HG03378 (cell line): ENCODE measurements around the gene CASKIN2.
"Not testable (repeated sequence)": the region's sequence is repeated elsewhere in the genome, so short reads cannot be mapped to it uniquely, and the experiment has no call there.

Experiments
- ATAC-seq: cut with Tn5 transposase; IDR thresholded peaks from one replicate; pipeline ENCODE4 v1.9.1; 2021; ENCODE audit warnings: mild to moderate bottlenecking, moderate library complexity; ENCODE audit not compliant: unreplicated experiment

CASKIN2 gene

DNA sequence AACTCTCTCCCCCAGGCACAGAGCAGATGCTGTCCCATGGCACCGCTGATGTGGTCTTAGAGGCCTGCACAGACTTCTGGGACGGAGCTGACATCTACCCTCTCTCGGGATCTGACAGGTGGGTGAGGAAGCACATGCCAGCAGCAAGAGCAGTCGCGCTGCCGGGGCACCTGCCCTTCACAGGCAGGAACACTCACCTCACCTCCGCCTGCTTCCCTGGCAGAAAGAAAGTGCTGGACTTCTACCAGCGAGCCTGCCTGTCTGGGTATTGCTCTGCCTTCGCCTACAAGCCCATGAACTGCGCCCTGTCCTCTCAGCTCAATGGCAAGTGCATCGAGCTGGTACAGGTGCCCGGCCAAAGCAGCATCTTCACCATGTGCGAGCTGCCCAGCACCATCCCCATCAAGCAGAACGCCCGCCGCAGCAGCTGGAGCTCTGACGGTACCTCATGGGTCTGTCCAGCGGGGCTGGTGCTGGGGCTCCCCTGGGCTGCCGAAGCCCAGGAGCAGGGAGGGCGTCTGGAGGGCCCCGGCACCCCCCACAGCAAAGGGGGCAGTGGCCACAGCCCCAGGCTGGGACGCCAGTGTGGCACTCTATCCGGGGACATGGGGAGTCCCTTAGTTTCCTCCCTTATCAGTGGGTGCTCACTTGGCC, 21.7 kb downstream of the CASKIN2 start:
- no peak for ATAC-seq

DNA sequence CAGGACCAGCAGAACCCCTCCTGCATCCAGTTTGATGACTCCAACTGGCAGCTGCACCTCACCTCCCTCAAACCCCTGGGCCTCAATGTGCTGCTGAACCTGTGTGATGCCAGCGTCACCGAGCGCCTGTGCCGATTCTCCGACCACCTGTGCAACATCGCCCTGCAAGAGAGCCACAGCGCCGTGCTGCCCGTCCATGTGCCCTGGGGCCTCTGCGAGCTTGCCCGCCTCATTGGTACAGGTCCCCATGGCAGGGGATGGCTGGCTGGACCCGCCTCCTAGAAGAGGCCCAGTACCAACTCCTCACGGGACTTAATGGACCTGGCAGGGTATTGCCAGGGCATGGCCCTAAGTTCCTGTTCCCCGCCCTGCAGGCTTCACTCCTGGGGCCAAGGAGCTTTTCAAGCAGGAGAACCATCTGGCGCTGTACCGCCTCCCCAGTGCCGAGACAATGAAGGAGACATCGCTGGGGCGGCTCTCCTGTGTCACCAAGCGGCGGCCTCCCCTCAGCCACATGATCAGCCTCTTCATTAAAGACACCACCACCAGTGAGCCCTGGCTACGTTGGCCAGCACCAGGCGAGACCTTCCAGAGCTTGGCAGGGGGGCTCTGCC, 22.7 kb downstream of the CASKIN2 start:
- ATAC-seq = no peak

DNA sequence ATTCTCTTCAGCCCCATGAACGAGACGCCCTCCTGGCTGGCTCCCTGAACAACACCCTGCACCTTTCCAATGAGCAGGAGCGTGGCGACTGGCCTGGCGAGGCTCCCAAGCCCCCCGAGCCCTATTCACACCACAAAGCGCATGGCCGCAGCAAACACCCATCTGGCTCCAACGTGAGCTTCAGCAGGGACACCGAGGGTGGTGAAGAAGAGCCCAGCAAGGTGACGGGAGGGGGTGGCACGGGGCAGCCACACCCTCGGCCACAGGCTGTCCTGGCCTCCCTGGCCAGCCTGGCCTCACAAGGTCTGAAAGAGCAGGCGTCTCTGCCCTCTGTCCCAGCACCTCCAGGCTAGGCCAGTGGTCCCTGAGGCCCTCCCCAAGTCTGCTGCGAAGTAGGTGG, 23.7 kb downstream of the CASKIN2 start:
- no peak for ATAC-seq

DNA sequence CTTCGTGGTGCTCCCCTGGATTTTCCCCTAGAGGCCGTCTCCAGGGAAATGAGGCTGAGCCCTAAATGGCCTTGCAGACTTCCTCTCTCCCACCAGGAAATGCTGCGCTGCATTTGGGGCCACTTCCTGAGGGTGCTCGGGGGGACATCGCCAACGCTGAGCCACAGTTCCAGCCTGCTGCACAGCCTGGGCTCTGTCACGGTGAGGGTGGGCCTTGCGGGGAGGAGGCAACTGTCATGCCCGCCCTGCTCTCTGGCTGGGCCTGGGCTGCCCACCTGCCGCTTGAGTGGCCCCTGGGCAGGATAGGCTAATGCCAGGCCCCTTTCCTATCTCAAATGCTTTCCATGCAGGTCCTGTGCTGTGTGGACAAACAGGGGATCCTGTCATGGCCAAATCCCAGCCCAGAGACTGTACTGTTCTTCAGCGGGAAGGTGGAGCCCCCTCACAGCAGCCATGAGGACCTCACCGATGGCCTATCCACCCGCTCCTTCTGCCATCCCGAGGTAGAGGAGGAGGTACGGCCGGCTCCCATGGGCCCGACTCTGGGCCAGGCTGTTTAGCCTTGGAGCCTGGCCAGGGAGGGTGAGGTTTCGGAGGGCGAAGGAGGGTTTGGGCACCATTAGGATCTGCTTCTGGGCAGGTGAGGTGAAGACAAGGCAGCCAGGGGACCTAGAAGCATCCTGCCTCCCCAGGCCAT, 24.2 kb downstream of the CASKIN2 start:
- no peak for ATAC-seq

DNA sequence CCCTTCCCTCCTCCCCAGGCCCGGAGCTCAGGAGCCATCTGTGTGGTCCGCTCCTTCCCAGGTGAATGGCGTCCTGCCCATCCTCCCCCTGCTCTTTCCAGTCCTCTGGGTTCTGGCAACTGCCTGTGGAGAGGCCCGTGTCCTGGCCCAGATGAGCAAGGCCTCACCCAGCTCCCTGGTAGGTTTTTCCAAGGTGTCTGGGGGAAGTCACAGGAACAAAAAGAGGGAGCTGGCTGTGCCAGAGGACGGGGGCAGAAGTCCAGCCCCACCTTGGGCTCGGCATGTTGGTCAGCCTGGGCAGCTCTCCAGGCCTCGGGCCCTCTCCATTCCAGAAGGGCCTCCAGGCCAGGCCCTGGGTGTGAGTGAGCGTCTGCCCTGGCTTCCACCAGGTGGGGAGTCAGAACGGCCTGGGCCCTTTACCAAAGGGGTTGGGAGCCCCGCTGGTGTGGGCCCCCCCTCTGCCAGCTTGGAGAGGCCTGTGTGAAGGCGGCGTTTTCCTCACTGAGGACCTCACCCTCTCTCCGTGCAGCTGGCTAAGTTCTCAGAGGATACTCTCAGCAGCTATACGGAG, 25.1 kb downstream of the CASKIN2 start:
- no peak for ATAC-seq

DNA sequence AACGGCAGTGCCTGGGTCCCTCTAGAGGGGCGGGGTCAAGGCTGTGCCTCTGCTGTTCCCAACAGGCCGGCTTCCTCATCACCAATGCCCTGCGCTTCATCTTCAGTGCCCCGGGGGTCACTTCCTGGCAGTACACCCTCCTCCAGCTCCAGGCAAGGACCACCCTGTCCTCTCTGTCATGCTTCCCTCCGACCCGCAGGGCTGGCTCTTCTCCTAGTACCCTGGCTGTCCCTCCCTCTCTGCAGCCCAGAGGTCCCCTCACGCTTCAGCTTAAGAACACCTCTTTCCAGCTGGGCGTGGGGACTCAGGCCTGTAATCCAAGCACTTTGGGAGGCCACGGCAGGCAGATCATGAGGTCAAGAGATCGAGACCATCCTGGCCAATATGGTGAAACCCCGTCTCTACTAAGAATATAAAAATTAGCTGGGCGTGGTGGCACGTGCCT, 25.8 kb downstream of the CASKIN2 start:
- no peak for ATAC-seq

DNA sequence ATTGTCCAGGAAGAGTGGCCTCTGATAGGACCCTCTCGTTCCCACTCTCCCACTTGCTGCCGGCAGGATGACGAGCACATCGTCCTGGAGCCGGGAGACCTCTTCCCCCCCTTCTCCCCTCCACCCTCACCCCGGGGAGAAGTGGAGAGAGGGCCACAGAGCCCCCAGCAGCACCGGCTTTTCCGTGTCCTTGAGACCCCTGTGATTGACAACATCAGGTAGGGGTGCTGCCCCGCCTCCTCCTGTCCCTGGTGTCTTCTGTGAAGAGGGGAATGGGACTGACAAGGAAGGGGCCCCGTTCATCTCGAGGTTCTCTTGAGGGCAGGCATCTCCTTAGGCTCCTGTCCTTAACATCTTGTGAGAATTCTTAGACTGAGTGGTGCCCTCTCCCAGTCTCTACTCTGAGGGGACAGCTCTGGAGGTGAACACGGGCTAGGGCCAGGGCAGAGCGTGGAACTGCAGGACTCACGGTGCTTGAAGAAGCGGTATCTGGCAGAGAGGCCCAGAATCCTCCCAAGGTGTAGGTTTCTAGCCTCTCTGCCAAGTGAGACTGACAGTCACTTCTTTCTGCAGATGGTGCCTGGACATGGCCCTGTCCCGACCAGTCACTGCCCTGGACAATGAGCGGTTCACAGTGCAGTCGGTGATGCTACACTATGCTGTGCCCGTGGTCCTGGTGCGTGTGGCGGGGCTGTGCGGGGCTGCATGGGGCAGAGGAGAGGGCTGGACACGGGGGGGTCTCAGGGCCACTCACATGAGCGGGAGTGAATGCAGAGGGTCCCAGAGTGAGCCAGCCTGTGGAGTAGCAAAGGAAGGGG, 26.4 kb downstream of the CASKIN2 start:
- ATAC-seq = no peak

DNA sequence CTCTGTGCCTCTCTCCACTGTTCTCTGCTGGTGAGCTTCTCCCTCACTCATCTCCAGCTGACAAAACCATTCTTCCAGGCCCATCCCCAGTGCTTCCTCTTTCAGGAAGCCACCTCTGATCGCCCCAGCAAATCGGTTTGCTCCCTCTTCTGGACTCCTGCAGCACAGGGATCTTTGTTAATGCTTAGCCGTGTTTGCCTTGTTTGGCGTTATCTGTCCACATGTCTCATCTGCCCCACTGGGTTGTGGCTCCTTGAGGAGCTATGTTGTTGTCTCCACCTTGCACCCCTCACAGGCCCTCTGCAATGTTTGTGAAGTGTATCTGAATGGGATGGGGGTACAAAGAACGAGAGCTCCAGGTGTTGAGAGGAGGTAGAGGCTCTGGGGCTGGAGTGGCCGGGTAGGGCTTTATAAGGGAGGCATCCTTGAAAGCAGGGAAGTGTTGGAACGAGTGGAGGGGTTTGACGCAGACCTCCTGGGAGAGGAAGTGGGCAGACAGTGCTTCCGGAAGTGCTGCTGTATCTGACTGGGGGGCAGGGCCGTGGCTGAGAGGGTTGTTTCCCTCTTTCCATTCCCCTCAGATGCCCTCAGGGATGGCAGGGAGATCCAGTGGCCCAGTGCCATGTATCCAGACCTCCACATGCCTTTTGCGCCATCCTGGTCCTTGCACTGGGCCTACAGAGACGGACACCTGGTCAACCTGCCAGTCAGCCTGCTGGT, 27.8 kb downstream of the CASKIN2 start:
- no peak for ATAC-seq

DNA sequence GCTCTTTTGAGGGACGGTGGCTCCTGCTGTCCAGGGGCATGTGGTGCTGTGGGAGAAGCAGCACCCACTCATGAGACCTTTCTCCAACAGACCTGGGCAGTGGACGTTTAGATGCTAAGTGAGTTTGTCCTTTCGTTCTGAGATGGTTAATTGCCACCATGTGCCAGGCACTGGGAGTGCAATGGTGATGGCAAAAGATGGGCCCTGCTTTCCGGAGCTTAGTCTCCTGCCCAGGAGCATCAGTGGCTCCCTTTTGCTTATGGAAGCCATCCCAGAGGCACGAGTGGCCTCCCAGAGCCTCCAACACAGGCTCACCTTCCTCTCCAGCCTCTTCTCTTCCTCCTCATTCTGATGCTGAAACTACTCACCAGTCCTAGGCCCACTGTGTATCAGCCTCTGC, 28.4 kb downstream of the CASKIN2 start:
- ATAC-seq = no peak

DNA sequence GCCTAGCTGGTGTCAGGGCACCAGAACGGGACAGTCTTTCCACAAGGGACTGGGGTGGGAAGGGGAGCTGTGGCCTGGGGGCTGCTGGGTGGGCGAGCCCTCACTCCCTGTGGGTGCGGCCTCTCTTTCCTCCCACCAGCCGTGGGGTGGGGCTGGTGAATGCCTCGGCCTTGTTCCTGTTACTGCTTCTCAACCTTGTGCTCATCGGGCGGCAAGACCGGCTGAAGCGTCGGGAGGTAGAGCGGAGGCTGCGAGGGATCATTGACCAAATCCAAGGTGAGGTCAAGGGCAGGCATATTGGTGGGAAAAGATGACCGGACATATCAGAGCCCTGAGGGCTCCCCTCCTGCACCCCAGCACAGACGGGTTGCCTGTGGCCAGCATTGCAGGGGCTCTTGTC, 29.2 kb downstream of the CASKIN2 start:
- ATAC-seq = no peak

DNA sequence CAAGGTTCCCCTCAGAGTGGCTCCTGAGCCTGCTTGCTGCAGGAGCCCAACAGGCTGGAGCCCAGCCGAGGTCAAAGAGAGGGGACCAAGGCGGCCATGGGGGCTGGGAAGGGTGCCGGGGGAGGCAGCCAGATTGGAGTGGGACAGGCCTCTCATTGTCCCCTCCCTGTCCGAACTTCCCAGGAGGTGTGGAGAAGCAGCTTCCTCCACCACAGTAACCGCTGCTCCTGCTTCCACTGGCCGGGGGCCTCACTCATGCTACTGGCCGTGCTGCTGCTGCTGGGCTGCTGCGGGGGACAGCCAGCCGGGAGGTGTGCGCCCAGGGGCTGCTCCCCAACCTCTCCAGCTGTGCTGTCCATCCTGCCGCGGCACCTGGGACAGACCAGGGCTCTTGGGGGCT, 29.6 kb downstream of the CASKIN2 start:
- ATAC-seq = no peak

DNA sequence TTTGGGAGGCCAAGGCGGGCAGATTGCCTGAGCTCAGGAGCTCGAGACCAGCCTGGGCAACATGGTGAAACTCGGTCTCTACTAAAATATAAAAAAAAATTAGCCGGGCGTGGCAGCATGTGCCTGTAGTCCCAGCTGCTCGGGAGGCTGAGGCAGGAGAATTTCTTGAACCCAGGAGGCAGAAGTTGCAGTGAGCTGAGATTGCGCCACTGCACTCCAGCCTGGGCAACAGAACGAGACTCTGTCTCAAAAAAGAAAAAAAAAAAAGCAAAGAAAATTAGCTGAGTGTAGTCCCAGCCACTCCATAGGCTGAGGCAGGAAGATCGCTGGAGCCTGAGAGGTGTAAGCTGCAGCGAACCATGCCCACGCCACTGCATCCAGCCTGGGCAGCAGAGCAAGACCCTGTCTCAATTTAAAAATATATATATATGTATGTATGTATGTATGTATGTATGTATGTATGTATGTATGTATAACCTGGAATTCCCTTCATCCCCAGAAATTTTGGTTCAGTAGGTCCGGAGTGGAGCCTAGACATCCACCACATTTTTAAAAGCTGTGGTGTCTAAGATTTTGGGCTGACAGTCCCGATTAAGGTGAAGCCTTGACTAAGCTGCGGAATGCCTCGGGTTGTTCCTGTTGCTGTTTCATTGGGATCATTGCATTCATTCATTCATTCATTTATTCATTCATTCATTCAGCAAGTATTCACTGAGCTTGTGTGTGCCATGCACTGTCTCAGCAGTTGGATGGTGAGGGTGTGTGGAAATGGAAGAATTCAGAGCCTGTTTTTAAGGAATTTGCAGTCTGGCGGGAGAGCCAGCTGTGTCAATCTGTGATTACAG, 33.0 kb downstream of the CASKIN2 start:
- ATAC-seq = no peak

DNA sequence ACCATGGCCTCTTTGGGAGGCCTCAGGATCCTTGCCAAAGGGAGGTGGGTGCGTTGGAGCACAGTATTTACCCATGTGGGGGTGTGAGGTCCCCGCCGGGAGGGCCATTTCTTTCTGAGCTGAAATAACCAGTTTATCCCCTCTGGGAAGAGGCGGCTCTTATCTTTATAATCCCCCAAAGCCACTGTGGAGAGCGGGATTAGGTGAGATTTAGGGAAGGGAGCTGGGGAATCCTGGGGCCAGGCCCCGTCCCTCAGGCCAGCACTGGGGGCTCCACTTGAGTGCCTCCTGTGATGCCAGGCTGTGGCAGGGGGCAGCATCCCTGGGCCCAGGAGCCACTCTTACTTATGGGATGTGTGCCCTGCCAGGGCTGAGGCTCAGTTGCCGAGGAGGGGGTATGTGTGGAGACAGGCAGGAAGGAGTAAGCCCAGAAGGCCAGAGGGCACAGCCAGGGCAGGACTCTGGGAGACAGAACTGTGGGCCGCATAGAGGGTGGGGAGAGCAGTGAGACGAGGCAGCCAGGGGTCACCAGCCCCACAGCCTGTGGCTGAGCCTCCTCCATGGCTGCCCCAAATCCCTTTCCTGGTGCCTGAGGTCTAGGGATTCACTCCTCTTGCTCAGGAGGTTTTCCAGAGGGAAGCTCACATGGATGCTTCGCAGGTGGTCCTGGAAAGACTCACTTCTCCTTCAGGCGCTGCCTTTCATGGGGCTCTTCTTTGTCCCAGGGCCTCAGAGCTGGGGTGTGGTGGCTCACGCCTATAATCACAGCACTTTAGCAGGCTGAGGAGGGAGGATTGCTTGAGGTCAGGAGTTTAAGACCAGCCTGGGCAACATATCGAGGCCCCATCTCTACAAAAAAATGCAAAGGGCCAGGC, 33.9 kb downstream of the CASKIN2 start:
- ATAC-seq = no peak

DNA sequence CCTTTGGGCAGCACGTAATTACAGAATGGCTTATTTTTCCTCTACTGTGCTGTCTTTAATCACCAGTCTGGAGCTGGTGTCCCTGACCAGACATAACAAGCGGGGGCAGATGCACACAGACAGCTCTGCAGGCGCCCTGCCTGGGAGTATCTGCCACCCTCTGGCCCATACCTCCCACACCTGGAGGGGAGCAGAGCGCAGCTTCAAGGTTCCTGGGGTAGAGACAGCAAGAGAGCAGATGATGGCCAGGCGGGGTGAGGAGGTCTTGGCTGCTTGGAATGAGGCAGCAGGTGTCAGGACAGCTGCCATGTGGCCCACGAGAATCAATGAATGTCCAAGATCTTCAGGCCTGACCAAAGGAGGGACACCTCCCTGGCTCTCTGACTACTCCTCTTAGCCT, 35.1 kb downstream of the CASKIN2 start:
- ATAC-seq = no peak

DNA sequence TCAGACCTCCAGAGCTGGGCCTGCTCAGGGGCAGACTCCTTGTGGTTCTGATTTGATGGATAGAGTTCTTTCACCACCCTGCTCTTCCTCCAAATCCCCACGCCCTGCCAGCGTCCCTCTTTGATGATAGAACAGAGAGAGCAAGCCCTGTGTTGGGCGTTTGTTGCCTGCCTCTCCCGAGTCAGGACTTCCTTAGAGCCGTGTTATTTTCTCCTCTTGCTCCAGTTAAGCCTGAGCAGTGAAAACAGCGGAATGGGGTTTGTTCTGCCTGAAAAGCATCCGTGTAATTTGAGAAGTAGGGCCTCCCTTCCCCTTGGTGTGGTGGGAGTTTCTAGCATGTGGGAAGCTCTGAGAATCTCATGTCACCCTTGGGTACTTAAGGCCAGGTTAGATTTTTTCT, 36.8 kb downstream of the CASKIN2 start:
- no peak for ATAC-seq

DNA sequence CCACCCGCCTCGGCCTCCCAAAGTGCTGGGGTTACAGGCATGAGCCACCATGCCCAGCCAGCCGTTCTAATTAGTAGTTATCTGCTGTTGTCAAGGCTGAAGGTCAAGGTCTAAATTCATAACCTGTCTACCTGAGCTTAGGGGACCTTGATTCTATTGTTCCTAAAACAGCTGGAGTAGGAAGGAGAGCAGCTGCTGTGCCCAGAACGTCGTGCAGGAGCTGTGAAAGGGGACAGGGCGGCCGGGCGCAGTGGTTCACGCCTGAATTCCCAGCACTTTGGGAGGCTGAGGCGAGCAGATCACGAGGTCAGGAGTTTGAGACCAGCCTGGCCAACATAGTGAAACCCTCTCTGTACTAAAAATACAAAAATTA, 37.9 kb downstream of the CASKIN2 start:
- ATAC-seq = not testable (repeated sequence)

DNA sequence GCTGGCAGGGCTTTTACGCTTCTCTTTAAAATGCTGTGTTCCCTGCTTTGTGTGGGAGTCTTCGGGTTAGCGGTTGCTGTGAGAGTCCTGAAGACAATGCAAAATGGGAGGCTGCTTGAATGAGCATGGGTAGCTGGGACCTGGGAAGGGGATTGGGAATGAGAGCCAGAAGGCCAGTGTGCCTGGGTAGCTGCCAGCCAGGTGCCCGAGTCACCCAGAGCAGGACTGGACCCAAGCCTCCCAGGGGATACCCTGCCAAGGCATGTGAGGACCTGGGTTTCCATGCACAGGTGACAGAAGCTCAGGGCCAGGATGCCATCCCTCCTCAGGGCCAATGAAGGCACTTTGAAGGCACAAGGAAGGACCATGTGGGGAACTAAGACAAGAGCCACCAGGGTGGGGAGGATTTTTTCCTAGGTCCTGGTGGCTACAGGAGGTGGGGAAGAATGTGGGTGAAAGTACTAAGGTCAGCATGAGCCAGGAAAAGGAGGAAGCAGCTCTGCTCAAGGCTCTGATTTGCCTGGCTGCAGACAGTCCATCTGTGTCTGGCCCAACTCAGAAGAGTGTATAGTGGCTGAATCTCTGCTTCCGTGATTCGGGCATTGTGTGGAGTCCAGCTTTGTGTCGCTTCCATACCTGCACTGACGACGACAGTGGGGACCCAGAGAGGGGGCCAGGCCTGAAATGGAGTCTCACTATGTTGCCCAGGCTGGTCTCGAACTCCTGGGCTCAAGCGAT, 38.4 kb downstream of the CASKIN2 start:
- ATAC-seq = no peak

DNA sequence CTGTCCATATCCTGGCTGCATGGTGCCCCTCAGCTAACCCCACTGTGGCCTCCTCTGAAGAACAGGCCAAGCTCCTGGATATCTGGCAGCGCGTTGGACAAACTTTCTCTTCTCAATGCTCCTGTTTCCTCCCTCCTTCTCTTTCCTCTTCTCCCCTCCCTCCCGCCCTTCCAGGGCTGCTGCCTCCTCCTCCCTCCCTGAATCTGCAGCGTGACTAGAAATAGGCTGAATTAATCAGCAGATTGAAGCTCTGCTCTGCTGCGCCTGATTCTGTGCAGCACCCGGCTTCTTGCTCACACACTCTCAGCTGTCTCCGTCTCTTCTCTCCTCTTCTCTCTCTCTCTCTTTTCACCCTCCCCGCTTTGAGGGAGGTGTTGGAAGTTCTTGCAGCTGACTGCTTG, 39.1 kb downstream of the CASKIN2 start:
- ATAC-seq = no peak
